ENCODE data around the gene ADGRL3. TPM values are rescaled to one million over a fixed set of nuclear protein-coding genes. Genes with fewer than 3 reads are reported as not detected.

The ADGRL3 gene
- total RNA-seq, 1 experiment from 2014 or later = 5.4 TPM

DNA sequence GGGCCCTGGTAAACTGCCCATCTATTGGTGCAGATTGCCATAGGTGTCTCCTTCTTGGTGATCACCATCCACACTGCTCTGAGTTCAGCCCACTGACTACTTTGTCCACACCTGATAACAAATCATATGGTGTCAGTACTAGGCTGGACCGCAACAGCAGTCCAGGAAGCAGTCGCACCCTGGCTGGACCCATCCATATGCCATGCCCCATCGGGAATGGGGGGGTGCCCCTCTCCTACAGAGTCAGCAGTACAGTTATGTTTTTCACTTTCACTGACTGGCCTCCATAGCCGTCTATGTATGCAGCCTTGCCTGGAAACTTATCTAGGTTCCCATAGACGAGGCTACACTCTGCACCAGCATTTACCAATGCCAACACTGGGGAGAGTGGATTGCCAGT lies 226.1 kb downstream of the ADGRL3 start:
- no peak for DNase-seq (ENCODE audit: low spot score)

DNA sequence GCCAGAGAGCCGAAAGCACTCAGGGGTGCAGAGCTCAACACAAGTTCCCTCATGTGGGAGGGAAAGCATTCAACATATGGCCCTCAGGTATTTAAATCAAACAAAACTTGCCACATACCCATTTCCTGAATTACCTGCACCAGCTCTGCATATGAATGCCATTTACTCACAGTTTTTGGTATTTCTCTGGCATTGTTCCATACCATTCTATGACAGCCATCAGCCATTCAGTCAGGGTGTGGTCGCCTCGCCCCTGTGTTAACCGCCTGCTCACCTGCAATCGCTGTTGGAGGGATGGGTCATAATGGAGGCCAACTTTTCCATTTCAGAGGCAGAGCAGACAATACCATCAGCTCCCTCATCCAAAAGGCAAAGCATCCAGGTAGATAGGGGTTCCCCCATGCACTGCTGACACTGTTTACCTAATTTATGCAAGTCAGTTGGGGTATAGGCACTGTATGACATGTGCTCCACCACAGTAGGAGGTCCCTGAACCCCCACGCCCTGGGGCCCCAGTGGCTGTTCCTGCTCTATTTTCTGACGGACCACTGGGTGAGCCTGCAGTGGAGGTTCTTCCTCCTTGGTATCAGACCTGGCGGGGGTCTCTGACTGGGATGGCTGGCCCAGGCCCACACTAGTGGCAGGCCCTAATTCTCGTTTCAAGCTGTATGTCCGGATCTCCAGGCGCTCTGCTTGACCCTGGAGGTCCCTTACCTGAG lies 227.1 kb downstream of the ADGRL3 start:
- no peak for DNase-seq (ENCODE audit: low spot score)

DNA sequence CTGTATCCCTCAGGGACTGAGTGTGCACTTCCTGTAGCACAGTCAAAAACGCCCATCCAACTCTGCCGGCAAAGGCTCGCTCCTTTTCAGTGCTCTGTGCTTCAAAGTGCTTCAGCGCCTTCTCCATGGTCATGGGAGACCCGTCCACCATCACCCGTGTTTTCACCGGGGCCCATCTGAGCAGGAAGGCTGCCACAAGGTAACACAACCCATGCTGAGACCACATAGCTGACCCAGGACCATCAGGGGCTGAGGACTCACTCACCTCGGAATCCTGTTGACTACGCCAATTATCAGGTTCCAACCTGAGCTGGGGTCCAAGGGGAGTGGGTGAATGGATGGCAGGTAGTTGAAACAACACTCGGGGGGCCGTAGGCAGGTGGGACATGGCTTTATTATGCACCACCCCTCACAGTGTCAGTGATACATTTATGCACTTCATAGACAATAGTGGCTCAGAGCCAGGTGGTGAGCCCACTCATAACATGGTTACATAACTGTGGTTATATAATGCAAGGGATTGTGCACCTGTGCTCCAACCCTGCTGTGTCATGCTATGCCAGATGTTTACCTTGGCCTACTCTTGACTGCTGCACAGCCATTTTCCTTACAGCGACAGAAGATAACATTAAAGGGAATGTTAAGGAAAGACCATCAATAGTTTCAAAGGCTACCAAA lies 227.8 kb downstream of the ADGRL3 start:
- DNase-seq (ENCODE audit: low spot score) = peak; percentile 28

DNA sequence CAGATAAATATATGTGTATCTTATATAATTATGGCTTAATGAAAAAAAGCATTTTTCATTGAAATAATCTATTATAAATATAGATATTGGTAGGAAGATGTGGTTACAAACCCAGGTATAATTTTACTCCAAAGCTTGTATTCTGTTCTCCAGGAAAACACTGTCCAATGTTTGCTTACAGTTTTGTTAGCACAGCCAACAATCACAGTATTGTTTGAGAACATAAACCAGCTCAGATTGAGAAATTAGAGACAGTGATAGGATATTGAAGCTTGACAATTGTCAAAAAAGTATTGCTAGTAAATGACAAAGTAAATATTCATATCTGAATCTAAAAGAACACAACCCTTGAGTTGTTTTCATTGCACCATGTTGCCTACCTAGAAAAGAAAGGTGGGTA lies 228.8 kb downstream of the ADGRL3 start:
- DNase-seq (ENCODE audit: low spot score) = no peak

DNA sequence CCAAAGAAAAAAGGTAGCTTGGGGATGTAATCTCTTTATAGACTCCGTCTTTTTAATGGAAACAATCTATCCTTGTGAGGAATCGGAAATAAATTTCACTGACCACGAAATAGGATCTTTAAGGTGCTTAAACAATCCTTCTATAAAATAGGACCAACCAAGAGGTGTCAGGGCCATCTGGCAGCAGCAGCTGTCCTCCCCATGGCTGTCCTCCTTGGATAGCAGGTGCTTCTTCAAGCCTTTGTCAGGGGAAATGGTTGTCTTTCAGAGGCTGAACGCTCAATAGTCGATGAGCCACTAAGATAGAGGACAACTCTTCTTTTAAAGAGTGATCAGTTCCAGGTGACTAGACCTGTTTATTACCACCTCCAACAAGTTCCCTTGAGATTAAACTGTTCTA lies 231.0 kb downstream of the ADGRL3 start:
- DNase-seq (ENCODE audit: low spot score) = no peak

DNA sequence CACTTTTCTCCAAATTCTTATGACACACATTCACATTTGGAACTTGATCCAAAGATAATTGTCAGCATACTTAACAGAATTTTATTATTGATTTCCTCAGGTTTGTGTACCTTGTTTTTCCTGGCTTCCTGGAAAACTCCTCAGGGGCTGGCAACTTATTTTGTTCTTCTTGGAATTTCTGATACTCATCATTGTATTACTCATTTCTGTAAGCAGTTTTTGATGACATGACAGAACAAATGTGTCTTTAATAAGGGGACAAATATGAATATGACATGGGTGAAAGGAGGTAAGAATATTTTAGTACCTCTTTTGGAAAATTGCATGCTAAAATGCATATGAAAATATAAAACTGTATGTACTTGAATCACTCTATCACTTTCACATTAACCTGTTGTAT lies 237.8 kb downstream of the ADGRL3 start:
- DNase-seq (ENCODE audit: low spot score) = no peak

DNA sequence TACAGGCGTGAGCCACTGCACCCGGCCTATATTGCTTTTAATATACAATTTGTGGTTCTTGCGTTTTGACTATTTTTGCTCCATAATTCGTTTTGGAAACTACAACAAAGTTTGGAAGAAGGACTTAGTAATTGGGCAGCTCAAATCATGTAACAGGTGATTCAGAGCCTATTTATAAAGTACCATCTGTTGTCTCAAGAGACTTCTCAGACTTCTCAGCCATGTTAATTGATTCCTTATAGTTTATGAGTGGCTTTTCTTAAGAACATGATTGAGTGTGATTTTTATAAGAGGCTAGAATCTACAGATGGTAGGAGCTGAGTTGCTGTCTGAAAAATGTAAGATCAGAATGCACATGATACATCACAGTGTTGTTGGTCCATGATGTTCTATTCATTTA lies 240.2 kb downstream of the ADGRL3 start:
- DNase-seq (ENCODE audit: low spot score) = no peak

DNA sequence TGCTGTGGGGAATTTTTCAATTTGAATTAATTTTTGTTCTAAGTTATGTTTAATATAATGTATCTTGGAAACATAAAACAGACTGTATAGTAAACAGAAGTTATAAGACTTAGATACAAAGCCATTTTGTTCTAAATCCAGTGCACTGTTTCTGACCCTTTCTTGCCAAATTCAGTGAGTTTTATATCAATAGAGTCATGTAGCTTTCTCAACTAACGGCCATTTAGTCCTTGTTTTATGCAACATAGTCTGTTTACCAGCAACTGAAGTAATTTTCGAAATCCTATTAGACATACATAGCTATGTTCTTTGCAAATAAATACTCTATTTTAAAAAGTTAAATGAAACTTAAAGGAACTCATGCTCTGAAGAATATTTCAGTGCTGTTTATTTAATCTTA lies 242.8 kb downstream of the ADGRL3 start:
- DNase-seq (ENCODE audit: low spot score) = no peak

DNA sequence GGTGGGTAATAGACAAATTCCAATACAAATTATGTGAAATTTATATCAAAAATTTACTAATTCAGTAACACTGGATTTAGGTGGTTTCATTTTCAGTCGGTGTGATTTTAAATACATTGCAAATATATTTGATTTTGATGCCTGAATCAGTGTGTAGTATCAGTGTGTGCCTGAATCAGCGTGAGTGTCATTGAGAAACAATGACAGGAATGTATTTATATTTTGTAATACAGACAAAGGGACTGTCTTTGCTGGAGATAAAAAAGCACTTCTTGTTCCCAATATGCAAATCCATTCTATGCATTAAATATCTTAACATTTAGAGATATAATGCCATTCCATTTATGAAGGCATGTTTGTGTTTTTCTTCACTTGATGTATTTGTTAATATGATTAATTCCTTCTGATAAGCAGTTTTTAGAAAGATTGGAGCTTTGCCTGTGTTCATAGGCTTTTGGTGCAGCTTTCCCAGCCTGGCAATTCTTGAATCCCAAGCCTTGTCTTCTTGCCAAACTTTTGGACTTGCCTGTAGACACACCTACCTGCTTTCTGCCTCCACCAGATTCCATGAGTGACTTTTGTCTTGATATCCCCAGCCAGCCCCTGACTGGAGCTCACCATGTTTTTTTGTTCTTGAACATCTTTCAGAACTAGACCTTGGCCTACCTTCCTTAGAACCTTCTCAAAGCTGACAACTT lies 243.8 kb downstream of the ADGRL3 start:
- peak; percentile 28 for DNase-seq (ENCODE audit: low spot score)

DNA sequence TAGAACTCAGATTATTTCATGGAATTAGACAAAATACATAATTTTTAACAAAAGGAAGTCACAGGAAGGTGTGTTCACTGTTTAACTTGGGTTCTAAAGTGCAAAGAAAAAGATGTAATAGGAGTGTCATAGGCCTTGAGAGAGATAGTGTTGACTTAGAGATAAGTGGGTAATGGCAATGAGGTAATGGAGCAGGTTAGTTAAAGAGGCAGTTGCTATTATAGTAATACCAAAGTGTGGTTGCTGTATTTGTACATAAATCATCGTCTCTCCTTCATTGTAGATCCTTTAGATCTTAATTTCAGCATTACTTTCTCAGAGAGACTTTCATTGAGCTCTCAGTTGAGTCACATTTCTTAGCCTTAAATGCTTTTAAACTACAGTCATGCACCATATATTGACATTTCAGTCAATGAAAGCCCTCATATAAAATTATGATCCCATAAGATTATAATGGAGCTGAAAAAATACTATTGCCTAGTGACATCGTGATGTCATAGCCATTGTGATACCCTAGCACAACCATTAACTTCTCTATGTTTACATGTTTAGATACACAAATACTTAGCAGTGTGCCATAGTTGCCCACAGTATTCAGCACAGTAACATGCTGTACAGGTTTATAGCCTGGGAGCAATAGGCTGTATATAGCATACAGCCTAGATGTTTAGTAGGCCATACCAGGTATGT lies 245.4 kb downstream of the ADGRL3 start:
- no peak for DNase-seq (ENCODE audit: low spot score)

DNA sequence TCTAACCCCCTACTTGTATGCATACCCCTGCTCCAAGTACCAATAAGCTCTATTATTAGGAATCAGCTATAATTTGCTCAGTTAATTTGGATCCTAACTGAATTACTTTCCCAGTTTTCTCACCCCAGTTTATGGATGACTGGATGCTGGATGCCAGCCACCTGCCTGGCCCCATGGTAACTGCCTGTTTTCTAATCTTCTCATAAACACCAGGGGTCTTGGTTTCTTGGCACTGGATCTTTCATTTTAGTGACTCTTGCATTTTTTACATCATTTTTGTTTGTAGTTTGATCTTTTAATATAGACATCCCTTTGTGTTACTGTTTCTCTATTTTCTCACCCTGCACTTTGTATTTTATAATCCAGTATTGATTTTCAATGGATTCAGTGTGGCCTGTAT lies 246.8 kb downstream of the ADGRL3 start:
- DNase-seq (ENCODE audit: low spot score) = no peak

DNA sequence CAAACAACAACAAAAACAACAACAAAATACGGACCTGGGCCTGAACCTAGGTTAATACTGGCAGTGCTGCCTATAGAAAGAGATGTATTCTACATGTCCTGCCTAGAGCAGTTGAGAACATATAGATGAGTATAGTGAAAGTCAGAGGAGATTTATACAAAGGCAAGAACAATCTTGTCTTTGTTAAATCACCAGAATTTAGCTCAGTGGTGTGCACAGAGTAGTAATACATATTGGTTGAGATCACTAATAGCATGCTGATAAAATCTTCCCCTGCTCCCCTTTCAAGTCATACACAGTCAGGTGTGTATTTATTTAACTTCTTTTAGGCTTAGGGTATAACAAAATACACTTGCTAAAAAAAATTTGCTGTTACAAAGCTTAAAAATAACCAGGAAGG lies 247.8 kb downstream of the ADGRL3 start:
- no peak for DNase-seq (ENCODE audit: low spot score)

DNA sequence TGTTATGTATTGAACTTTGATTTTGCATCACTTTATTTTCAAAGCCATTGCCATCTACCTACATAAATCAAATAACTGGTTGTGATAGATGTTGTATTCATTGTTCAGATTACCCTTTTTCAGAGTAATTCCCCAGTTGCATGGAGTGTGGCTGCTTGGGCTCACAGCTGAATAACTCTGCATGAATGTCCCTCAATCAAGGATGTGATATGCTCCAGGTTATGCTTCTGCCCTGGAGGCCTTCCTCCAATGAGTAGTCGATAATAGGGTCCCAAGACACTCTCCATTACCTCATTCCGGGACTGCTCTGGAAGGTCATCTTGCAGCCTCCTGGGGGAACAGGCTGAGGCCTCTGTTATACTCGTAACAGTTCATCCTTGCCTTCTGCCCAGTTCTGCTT lies 251.8 kb downstream of the ADGRL3 start:
- DNase-seq (ENCODE audit: low spot score) = no peak

DNA sequence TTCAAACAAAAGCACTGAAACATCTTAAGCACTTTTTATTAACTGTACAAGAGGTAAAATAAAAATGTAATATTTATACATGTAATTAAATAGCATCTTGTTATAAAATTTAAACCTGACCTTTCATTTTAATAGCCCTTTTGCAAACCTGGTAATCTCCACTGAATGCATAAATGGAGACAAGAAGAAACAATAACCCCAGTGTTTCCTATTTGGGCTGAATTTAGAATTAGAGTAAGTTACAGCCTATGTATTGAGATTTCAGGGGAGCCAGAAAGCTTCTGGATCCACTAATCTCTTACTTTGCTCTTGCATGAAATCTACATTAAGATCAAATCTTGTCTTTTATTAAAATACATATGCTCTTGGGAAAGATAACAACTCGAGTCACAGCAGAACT lies 261.8 kb downstream of the ADGRL3 start:
- DNase-seq (ENCODE audit: low spot score) = no peak

DNA sequence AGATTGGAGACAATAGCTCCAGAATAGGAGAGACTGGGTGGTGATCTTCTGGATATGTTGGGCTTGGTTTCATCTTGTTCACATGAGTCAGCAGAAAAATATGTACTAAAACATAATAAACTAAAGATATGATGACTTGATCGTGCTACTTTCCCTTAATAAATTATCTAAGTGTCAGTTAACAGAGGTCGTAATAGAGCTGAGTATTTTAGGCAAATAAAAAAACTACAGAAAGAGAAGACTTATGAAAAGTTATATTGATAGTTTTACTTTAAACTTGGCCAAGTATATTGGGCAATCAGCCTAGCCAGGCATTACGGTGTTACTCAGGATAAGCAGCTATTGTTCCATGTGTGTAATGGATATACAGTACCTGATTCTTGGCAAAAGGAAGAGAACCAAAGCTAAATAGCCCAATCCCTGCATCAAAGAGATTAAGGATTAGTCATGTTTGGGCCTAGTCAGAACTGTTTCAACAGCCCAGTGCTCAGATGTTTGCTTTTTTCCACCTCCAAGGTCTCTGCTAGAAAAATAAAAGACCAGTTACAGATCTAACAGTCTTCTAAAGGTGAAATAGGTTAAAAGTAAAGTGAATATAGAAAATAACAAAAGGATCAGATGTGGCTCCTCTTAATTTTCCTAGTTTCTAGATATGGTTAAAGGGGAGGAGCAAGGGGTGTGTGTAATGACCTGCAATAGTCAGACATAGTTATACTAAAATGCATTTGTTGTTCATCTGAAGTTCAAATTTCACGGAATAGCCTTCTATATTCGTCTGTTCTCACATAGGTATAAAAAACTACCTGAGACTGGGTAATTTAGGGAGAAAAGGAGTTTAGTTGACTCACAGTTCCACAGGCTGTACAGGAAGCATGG lies 262.6 kb downstream of the ADGRL3 start:
- DNase-seq (ENCODE audit: low spot score) = peak; percentile 30

DNA sequence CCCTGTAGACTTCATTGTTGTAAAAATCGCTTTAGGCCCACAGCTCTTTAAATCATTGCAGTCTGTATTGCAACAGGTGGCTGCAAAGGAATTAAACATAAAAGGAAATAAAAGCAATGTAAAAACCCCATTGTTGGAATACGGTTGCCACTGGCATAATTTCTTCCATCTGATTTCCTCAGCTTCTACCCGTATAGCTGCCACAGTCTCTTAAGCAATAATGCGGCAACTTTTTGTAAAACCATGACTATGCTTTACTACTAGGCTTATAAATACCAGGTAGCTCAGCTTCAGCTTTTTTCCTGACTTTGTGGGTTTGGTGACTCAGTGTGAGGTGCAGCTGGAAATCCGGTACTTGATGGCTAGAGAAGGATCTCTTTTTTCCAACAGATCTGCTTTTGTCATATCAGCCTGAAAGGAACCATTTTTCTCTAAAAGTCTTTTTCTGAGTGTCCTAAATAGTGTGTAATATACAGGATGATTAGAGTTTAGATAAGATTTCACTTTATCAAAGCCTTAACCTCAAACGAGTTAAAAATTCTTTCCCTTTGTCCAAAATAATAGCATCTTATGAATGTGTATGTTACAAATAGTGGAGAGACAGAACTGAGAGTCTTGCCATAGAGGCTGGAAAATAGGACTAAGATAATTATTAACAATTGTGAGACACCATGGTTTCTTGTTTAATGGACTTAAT lies 268.0 kb downstream of the ADGRL3 start:
- peak; percentile 78 for DNase-seq (ENCODE audit: low spot score)

DNA sequence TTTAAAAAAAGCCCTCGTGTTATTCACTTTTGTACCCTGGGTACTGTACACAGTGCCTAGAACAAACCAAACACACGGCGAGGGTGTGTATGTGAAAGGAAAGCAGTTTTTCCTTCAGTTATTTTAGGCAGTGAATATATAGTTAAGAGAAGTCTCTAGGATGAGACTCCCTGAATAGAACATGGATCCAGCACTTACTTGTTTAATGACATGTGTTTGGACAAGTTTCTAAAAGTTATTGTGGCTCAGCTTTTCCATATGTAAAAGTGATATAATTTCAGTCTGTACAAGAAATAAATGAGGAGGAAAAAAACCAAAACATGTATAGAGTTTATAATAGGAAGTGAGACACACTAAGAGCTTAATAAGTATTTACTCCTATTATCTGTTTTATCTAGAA lies 273.2 kb downstream of the ADGRL3 start:
- no peak for DNase-seq (ENCODE audit: low spot score)

DNA sequence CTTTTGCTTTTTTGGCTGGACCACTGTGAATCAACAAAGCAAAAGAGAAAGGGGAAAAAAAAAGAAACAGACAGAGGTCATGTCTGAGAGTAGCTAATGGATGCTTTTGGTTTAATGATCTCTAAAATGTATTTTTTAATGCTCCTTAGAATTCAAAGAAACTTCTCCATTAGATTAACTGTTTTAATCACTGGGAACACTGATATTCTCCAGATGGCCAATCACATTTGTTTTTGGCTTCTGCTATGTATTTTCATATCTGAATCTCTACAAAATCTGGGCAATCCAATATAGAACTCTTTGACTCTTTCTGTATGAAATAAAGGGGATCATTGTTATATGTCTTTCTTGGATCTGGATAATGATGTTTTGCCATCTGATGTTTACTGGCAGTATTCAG lies 278.2 kb downstream of the ADGRL3 start:
- DNase-seq (ENCODE audit: low spot score) = no peak

DNA sequence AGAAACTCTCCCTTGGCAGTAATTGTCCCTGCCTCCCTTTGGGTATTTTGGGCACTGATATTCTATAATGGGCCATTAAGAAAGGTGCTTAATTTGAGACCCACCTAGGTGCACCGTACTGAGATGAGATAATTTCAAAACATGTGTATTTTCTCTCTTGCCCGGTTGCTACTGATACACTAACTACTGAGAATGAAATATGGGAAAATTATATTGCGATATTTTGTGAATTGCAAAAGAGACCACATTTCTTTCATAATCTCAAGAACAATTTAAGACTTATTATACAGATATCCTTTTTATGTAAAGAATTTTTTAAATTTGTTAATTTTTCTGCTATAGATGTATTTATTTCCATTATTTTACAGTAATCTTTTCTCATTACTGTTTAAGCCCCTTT lies 284.9 kb downstream of the ADGRL3 start:
- DNase-seq (ENCODE audit: low spot score) = no peak

DNA sequence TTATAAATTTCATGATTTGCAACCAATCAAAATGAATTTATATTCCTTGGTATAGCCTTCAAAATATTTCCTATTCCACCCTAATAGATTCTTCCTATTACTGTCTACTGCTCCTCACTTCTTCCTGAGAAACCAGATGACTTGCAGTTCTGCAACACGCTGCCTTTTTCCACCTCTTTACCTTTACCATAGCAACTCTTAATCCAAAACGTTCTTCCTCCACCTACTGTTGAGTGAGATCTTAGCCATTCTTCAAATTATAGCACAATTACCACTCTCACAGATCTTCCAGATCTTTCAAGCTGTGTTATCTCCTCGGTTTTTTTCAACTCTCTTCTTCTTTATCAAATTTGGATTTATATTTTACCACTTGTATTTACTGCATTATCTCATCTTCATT lies 289.8 kb downstream of the ADGRL3 start:
- no peak for DNase-seq (ENCODE audit: low spot score)

DNA sequence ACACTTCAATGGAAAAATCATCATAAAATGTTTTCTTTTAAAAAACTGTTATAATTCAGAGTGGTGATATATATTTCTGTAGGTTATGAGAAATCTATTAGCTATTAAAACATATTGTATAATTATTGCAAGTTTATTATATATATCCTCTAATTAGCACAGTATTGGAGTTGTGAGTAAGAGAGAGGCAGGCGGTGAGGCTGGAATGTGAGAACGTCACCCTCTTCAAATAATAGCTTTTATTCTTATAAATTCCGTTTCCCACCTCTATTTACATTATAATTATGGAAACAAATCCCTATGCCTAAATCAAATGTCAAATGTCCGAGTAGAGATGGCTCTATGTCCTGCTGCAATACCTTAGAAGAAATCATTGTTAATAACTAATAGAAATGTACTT lies 292.9 kb downstream of the ADGRL3 start:
- DNase-seq (ENCODE audit: low spot score) = no peak

Measured in A172 (cell line).